GM19438 (cell line): ENCODE results near the gene WWP2.
"Not testable (repeated sequence)": the region's sequence is repeated elsewhere in the genome, so short reads cannot be mapped to it uniquely, and the experiment has no call there.

ENCODE experiments used
- ATAC-seq: cut with Tn5 transposase; IDR thresholded peaks from one replicate; pipeline ENCODE4 v1.9.1; 2021; ENCODE audit warnings: low read depth; ENCODE audit not compliant: unreplicated experiment

Gene WWP2

DNA sequence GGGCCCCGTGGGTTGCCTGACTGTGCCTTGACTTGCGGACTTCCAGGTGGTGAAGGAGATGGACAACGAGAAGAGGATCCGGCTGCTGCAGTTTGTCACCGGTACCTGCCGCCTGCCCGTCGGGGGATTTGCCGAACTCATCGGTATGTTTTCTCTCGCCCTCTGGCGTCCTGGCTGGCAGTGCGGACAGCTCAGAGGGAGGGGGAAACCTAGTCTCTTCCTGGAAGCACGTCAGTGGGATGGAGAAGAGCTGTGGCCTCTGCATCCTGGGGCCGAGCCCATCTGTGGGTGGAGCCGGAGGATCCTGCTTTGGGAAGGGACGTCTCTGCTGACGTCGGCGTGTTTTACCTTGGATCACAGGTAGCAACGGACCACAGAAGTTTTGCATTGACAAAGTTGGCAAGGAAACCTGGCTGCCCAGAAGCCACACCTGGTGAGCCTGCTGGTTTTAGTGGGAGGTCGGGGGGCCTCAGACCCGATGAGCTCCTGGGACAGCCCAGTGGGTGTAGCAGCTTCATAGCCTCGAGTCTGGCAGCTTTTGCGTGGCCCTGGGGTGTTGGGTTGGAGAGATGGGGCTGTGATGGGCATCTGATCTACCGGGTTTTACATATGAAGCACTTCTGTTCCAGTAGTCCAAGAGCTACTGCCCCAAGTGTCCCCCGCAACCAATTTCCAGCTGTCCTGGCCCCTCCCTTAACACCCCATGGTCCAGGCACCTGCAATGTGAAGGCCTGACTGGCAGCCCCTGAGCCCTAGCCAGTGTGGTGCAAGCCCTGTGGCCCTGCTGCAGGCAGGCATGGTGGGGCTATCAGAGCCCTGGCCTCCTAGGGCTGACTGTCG lies 177.1 kb downstream of the WWP2 start:
- ATAC-seq = no peak

DNA sequence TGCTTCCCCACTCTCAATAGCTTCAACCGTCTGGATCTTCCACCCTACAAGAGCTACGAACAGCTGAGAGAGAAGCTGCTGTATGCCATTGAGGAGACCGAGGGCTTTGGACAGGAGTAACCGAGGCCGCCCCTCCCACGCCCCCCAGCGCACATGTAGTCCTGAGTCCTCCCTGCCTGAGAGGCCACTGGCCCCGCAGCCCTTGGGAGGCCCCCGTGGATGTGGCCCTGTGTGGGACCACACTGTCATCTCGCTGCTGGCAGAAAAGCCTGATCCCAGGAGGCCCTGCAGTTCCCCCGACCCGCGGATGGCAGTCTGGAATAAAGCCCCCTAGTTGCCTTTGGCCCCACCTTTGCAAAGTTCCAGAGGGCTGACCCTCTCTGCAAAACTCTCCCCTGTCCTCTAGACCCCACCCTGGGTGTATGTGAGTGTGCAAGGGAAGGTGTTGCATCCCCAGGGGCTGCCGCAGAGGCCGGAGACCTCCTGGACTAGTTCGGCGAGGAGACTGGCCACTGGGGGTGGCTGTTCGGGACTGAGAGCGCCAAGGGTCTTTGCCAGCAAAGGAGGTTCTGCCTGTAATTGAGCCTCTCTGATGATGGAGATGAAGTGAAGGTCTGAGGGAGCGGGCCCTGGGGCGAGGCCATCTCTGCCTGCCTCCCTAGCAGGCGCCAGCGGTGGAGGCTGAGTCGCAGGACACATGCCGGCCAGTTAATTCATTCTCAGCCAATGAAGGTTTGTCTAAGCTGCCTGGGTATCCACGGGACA lies 177.9 kb downstream of the WWP2 start:
- no peak for ATAC-seq

DNA sequence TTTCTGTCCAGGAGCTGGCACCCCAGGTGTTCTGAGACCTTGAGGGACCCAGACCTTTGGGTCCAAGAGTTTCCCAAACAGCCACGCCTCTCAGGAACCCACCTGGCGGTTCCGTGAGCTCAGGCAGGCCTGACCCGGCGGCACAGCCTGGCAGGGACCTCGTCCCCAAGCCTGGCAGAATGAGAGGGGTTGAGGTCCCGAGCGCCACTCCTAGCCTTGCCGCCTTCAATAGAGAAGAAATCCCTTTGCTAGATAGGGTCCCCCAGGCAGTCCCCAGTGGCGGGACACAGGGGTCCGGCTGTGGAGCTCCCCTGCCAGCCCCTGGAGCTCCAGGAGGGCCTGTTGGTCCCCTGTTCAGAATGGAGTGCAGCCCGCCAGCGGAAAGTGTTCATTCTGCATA lies 178.5 kb downstream of the WWP2 start:
- ATAC-seq = no peak

DNA sequence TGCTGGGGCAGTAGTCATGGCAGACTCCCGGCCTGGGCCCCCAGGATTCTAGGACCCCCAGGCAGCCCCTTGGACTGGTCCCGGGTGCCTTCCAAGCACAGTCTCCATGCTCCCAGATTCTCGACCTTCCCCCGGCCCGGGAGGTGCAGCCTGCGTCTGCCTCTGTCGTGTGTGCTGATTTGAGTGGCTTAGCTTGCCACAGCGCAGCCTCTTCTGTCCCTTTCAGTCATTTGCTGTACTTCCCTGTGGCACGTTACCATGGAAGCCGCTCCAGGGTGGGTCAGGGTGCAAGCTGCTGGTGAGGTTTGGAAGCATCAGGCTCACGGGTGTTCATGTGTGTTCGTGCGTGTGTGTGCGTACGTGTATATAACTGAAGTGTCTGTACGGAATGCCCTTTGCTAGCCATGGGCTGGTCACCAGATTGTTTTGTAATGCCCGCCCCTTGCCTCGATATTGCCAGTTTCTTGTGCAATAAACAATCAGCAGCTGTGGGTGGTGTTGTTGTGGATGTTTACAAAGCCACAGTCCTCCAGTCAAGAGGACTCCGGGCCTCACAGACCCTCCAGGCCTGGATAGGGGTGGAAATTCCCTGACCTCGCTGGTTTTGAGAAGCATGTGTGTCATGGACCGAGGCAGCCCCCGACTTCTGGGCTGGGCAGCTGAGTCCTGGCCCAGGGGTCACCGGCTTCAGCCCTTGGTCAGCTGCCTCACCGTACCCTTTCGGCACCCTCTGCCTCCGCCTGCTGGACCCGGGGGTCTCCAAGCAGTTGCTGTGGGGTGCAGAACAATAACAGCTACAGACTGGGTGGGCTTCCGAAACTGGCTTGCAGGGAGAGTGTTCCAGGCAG lies 179.3 kb downstream of the WWP2 start:
- ATAC-seq = no peak

DNA sequence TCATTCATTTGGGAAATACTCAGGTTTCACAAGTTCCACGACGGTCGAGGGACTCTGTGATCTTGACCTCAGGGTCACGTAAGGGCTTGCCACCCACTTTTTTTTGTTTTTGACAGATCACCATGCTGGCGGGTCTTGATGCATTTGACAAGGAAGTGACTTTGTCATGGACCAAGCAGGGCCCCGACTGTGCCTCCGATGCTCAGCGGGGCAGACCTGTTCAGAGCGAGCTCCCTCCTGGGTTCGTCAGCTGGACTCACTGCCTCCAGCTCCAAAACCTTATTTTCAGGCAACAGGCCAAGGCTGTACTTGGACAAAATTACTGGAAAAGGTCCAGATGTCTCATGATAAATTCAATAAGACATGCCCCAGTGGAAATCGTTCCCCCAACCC lies 180.0 kb downstream of the WWP2 start:
- ATAC-seq = no peak

DNA sequence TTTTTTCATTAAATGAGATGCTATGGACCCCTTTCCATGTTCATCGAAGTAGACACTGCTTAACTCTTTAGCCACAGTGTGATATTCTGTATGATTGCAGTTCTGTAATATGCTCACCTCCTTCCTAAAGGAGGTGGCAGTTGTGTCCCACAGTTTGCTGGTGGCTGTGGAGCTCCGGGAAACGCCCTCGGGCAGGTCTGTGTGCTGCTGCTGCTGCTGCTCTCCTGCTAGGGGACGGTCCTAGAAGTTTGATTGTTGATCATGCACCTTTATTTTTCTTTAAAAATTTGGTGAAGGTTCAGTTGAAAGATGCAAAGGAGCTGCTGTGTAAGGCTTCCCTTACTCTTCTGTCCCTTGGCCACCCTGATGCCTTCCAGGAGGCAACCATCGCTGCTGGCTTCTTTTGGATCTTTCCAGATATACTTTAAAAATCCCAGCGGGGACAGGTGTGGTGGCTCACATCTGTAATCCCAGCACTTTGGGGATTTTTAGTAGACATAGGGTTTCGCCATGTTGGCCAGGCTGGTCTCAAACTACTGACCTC lies 180.6 kb downstream of the WWP2 start:
- no peak for ATAC-seq

DNA sequence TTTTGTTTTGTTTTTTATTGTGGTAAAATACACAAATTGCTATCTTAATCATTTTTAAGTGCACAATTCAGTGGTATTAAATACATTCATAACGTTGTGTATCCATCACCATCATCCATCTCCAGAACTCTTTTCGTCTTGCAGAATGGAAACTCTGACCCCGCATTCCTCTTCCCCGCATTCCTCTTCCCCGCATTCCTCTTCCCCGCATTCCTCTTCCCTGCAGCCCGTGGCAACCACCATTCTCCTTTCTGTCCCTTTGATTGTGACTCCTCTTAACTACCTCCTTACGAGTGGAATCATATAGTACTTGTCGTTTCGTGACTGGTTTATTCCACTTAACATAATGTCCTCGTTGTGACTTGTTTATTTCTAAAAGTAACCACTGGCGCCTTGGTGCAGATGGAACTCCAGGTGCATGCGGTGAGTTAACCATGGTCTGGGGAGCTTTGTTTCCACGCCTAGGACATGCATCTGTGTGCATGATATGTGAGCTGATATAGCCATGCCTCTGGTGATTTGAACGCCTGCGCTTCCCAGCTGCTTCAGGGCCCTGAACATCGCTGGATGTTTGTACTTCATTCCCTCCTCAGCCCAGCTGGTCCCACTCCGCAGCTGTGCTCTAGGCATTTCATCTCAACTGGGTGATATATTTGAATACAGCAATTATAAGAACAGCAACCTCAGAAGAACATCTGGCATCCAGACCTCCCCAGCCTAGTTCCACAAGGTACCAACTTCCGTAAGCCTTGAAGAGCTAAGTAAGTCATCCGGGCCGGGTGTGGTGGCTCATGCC lies 181.3 kb downstream of the WWP2 start:
- not testable (repeated sequence) for ATAC-seq

DNA sequence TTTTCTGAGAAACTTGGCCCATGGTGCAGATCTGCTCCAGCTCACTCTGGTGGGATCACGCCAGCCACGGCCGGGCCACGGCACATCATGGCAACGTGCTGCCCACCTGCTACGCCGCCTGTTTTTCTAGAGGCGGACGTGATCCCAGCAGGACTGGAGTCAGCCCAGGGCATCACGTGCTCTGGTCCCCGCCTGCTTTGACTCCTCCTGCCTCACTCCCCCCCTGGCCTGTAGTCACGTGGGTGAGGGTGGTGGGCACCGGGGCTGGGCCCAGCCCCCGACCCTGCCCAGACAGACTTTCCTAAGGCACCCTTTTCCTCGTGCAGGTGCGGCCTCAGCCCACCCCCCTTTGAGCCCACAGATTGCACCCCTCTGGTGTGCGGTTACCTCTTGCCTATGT lies 188.3 kb downstream of the WWP2 start:
- not testable (repeated sequence) for ATAC-seq

DNA sequence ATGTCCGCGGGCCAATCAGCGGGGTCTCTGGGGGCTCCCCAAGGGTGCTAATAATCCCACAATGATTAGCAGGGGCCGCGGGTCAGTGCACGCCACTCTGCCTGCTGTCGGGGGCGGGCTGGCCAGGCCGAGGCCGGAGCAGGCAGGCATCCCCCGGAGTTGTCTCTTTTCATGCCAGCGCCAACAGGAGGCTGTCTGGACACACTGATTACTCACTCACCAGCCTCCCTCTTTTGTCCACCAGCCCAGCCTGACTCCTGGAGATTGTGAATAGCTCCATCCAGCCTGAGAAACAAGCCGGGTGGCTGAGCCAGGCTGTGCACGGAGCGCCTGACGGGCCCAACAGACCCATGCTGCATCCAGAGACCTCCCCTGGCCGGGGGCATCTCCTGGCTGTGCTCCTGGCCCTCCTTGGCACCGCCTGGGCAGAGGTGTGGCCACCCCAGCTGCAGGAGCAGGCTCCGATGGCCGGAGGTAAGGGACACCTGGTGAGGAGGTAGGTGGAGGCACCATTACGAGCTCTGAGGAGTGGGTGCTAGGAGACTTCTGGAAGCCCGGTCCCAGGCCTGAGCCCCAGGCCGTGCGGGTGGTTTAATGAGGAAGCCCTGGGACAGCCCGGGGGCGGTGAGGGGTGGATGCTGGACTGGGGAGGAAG lies 189.0 kb downstream of the WWP2 start, which contains the start of gene CLEC18A:
Gene CLEC18A (plus strand): TSS at position 318 of the 655 bp plus-strand sequence. CDS start 33 bp downstream, at position 351.
- not testable (repeated sequence) for ATAC-seq

DNA sequence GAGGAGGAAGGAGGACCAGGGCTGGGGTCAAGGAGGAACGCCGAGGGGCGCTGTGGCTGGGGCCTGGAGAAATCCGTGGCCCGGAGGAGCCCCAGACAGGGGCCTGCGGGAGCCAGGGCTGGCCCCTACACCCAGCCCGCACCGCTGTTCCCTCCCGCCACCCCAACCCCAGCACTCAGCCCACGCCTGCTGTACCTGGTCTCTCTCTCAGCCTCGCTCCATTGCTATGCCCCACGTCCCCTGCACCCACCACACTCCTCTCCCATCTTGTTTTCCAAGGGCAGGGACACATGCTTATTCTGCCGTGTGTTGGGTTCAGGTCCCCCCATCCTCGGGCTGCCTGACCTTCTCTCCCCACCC lies 189.5 kb downstream of the WWP2 start:
- ATAC-seq = not testable (repeated sequence)

DNA sequence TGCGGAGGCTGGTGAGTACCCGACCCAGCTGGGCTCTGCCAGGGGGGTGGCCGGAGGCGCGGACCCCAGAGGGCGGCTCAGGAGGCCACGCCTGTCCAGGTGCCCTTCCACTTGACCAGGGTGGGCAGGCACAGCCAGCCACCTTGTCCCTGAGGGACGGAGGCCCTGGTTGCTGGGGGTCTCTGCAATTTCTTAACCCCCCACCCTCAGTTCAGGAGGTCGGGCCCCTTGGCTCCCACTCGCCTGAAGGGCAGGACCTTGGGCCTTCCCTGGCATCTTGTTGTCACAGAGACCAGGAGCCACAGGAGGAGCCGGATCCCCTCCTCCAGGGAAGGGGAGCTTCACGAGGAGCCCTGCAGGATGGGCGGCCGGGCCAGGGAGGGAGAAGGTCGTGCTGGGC lies 190.0 kb downstream of the WWP2 start:
- ATAC-seq = not testable (repeated sequence)

DNA sequence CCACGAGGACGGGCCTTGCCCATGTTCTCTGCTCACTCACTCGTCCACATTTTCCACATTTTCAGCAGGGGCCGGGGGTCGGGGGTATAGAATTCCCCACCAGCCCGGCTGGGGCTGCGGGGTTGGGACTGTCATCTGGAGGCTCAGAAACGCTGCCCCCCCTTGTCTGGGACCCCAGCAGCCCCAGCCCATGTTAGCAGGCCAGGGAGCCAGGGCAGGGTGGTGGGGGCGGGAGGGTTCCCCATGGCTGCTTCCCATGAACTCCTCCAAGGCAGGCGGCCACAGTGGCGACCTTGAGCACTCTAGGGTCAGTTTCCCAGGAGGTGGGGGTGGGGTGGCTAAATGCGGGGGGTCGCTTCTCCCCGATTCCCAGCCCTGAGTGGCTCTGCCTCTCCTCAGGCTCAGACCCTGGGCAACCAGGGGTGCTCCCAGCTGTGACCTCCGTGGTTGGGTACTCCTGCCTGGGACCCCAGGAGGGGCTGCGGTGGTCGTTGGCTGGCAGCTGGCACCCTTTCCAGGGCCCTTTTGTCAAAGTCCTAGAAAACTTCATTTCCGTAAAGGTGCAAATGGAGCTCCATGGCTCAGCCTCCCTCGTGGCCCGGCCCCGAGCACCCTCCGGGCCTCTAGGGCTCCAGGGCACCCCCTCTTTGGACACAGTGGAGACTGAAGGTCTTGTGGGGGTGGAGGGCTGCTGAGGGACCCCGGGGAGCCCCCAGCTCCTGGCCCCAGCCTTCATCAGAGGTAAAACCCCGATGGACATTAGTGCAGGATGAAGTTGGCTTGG lies 190.6 kb downstream of the WWP2 start:
- not testable (repeated sequence) for ATAC-seq

DNA sequence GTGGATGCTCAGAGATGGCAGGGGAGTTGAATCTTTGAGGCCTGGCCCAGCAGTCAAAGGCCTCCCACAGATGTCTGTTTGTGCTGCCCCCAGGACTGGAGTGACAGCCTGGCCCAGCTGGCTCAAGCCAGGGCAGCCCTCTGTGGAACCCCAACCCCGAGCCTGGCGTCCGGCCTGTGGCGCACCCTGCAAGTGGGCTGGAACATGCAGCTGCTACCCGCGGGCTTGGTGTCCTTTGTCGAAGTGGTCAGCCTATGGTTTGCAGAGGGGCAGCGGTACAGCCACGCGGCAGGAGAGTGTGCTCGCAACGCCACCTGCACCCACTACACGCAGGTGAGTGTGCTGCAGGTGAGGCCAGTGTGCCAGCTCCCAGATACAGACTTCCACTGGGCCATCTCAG lies 192.1 kb downstream of the WWP2 start:
- ATAC-seq = not testable (repeated sequence)

DNA sequence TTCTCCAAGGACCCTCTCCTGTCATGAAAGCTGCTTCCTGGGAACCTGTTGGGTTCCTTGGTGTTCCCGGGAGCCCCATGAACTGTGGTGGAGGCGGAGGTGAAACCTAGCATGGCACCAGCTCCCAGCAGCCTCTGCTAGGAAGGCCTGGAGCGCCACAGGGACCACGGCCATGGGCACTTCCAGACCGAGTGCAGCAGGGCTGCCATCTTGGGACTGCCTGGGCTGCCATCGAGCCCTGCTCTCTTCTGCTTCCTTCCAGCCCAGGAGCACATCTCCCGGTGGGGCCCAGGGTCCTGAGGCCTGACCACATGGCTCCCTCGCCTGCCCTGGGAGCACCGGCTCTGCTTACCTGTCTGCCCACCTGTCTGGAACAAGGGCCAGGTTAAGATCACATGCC lies 201.2 kb downstream of the WWP2 start:
- not testable (repeated sequence) for ATAC-seq

DNA sequence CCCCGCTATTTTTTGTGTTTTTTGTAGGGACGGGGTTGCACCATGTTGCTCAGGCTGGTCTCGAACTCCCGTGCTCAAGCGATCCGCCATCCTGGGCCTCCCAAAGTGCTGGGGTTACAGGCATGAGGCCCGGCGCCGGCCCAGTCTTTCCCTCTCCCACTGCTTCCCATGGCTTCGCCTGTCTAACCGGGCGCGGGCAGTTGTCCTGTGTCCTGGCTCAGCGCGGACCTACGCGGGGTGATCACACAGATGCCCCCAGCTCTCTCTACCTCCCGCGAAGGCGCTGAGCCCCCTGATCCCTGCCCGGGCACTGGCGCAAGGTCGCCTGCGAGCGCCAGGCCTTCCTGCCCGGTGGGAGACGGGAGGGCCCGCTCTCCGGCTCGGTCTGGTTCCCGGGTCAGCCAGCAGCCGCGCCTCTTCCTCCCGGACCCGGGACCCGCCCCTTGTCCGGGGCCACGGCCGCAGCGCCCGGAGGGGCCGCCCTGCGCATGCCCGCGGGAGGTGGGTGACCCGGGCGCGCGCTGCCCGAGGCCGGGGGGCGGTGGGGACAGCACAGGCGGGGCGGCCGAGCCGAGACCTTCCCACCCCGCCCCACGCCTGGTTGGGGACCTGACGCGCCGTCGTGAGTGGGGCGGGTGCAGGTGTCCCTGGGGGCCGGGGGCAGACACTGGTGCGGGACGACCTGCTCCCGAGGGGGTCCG lies 203.0 kb downstream of the WWP2 start:
- peak; percentile 60 for ATAC-seq

DNA sequence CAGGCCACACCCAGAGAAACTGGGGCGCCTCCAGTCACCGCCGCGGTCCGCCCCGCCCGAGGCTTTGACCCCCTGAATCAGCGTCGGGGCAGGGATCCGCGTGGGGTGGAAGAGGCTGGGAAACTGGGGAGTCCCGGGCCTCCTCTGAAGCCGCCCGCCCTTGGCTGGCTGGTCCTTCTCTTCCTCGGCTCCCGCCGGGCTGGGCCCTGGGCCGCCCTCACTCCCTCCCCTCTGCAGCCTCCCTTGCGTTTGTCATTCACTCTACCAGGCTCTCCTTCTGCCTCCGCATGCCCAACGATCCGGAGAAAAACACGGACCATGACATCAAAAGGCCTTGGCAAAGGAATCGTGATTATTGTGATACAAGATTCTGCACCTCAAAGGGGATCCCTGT lies 203.5 kb downstream of the WWP2 start:
- not testable (repeated sequence) for ATAC-seq

DNA sequence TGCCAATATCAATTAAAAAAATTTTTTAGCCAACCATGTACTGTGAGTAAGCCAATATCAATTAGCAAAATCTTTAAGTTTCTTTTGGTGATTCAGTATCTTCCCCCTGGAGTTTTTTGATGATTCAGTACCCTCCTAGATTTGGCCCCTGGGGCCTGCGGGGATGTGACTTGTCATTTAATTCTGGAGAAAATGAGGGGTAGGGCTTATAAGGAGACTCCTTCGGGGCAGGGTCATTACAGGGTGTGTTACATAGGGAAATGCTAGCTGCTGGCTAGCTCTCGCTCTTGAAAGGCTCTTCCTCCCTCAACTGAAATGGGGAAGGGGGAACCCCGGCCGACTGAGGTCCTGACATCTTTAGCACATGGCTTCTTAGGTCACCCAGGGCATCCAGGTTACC lies 205.6 kb downstream of the WWP2 start:
- not testable (repeated sequence) for ATAC-seq

DNA sequence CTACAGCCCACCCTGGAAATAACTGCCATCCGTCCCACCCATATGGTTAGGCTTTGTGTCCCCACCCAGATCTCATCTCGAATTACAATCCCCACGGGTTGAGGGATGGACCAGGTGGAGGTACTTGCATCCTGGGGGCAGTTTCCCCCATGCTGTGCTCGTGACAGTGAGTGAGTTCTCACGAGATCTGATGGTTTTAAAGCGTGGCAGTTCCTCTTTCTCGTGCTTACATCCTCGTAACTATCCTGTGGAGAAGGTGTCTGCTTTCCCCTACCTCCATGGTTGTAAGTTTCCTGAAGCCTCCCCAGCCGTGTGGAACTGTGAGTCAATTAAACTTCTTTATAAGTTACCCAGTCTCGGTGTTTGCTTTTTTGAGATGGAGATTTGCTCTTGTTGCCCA lies 206.0 kb downstream of the WWP2 start:
- ATAC-seq = not testable (repeated sequence)
